Globus pallidus (tissue), 1 donor: ENCODE measurements around the gene GNB2.
"Not testable (repeated sequence)": the region's sequence is repeated elsewhere in the genome, so short reads cannot be mapped to it uniquely, and the experiment has no call there.

Source experiments
- DNase-seq: peaks from one replicate; pipeline ENCODE4 v3.0.0-alpha.2; 2015; ENCODE audit warnings: low spot score

The GNB2 gene

GRCh38 chr7:100696123-100696521, 22.6 kb downstream of the GNB2 start:
- DNase-seq, result no peak

GRCh38 chr7:100699018-100699417, 25.5 kb downstream of the GNB2 start:
- DNase-seq, result no peak

GRCh38 chr7:100701089-100701488, 27.5 kb downstream of the GNB2 start:
- not testable (repeated sequence) for DNase-seq

GRCh38 chr7:100705320-100705752, 31.8 kb downstream of the GNB2 start:
- DNase-seq, result peak; percentile 68

DNA sequence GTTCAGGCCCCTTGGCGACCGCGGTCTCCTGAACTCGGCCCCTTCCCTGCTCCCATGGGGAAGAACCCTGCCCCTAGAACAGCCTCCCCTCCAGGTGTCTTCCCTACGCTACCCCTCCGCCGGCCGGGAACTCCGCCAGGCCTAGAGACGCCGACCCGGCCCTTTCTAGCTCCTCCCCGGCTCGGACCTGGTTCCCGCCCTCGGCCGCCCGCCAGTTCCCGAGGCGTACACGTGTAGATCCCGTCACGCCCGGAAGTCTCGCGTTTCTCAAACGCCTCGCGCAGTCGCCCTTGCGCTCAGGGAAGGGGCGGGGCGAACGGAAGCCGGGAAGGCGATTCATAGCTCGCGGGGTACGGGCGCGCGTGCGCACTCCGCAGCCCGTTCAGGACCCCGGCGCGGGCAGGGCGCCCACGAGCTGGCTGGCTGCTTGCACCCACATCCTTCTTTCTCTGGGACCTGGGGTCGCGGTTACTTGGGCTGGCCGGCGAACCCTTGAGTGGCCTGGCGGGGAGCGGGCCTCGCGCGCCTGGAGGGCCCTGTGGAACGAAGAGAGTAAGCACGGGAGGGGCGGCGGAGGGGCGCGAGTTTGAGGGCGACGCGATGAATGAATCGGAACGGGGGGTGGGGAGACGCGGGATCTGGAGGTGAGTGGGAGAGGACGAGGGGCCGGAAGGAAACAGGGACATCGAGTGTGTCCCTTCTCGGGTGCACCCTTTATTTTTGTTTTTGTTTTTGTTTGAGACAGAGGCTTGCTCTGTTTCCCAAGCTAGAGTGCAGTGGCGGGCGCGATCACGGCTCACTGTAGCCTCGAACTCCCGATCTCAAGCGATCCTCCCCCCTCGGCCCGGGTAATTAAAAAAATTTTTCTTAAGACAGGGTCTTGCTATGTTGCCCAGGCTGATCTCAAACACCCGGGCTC, 32.5 kb downstream of the GNB2 start, which contains the start of gene POP7:
Gene POP7 (plus strand): TSS at position 369 of the 919 bp plus-strand sequence. CDS start 710 bp downstream, outside the sequence.
- DNase-seq, result peak; percentile 91

- DNase-seq, result no peak
Observed at GRCh38 chr7:100706672-100707311, 33.3 kb downstream of the GNB2 start.

- DNase-seq, result no peak
Observed at GRCh38 chr7:100708395-100708794, 34.9 kb downstream of the GNB2 start.

- DNase-seq, result no peak
Observed at GRCh38 chr7:100710452-100710851, 36.9 kb downstream of the GNB2 start.

DNA sequence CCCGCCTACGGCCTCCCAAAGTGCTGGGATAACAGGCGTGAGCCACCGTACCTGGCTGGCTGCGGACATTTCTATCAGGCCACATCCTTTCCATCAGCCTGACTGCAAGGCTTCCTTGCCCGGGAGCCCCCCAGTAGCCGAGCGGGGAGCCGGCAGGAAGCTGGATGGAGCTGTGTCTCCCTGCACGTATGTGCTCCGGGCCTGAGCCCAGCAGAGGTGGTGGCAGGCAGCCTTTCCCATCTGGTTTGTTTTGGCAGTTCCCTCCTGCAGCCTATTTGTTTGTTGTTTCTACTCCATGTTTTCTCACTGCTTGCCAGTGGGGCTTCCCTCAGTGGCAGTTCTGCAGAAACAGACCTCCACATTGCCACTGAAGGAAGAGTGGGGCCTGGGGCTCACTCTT, 37.8 kb downstream of the GNB2 start:
- DNase-seq, result no peak

- DNase-seq, result no peak
Observed at GRCh38 chr7:100714725-100715124, 41.2 kb downstream of the GNB2 start.

DNA sequence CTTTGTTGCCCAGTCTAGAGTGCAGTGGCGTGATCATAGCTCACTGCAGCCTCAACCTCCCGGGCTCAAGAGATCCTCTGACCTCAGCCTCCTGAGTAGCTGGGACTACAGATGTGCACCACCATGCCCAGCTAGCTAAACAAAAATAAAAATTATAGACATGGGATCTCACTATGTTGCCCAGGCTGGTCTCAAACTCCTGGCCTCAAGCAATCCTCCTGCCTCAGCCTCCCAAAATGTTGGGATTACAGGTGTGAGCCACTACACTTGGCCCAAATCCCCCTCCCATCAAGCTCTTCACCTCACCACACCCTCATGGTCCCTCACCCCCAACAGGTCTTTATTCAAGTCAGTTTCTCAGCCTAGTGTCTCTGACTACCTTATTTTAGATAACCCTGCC, 43.5 kb downstream of the GNB2 start:
- DNase-seq, result not testable (repeated sequence)

DNA sequence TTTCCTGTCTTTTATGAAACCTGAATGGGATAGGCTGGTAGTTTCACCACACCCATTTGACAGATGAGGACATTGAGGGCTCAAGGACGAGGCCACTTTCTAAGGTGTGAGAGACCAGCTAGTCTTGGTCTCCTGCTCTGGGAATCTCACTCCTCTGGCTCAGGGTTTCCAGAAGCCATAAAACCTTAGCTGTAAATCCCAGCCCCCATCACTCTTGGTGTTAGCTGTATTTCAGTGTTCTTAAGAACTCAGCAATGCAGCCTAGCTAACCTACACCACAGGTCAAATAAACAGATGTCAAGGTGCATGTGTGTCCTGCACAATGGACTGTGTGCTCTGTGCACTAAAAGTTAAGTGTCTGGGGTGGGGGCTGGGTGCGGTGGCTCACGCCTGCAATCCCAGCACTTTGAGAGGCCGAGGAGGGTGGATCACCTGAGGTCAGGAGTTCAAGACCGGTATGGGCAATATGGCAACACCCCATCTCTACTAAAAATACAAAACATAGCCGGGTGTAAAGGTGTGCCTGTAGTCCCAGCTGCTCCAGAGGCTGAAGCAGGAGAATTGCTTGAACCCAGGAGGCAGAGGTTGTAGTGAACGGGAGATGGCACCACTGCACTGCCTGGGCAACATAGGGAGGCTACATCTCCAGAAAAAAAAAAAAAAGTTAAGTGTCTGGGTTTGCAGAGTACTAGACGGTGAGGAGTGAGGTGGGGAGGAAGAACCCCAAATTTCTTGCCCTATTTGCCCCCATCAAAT, 46.2 kb downstream of the GNB2 start:
- DNase-seq, result no peak

DNA sequence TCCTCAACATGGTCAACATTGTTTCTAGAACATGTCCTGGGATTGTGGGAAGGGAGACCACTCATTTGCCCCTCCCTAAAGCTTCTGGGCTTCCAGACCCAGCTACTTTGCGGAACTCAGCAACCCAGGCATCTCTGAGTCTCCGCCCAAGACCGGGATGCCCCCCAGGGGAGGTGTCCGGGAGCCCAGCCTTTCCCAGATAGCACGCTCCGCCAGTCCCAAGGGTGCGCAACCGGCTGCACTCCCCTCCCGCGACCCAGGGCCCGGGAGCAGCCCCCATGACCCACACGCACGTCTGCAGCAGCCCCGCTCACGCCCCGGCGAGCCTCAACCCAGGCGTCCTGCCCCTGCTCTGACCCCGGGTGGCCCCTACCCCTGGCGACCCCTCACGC, 46.7 kb downstream of the GNB2 start, which contains the start of gene EPO:
Gene EPO (plus strand): TSS at position 190 of the 392 bp plus-strand sequence. CDS start 513 bp downstream, outside the sequence.
- no peak for DNase-seq

- no peak for DNase-seq
Observed at GRCh38 chr7:100720671-100721504, 47.3 kb downstream of the GNB2 start.

DNA sequence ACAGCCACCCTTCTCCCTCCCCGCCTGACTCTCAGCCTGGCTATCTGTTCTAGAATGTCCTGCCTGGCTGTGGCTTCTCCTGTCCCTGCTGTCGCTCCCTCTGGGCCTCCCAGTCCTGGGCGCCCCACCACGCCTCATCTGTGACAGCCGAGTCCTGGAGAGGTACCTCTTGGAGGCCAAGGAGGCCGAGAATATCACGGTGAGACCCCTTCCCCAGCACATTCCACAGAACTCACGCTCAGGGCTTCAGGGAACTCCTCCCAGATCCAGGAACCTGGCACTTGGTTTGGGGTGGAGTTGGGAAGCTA, 47.9 kb downstream of the GNB2 start:
- DNase-seq, result no peak

GRCh38 chr7:100722480-100723212, 49.1 kb downstream of the GNB2 start:
- no peak for DNase-seq

- no peak for DNase-seq
Observed at GRCh38 chr7:100723732-100724275, 50.3 kb downstream of the GNB2 start.

GRCh38 chr7:100724364-100724763, 50.8 kb downstream of the GNB2 start:
- not testable (repeated sequence) for DNase-seq

- no peak for DNase-seq
Observed at GRCh38 chr7:100726996-100727761, 53.6 kb downstream of the GNB2 start.

DNA sequence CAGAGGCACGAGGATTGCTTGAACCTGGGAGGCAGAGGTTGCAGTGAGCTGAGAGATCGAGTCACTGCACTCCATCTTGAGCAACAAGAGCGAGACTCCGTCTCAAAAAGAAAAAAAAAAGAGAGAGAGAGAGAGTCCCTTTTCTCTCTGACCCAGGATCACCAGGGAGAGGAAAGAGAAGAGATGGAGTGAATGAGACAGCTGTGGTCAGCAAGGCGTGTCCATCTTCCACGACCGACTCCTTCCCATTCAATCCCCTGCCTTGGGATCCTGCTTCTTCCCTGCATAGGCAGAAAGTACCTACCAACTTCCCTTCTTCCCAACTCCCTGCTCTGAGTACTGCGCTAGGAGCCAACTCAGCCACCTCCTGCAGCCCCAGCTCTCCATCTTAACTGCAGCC, 54.7 kb downstream of the GNB2 start:
- DNase-seq, result no peak
